ENCODE measurements around the gene SERPINH1.

DNA sequence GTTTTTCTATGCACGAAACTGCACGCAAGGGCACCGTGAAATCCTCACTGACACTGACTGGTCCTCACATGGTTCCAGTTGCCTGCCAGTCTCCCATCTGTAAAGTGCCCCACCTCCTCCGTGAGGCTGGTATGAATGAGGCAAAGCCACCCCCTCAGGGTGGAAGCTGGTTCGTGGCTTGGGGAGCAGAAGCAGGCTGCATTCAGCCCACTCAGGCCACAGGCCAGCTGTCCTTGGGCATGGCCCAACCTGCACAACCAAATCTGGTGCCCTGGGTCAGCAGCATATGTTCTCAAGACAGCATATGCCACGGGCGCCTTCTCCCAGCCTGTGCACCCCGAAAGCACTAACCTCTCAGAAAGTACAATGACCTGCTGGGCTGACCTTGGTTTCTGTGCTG is 29.3 kb downstream of the SERPINH1 start:
- TF ChIP-seq, protein P1, sequence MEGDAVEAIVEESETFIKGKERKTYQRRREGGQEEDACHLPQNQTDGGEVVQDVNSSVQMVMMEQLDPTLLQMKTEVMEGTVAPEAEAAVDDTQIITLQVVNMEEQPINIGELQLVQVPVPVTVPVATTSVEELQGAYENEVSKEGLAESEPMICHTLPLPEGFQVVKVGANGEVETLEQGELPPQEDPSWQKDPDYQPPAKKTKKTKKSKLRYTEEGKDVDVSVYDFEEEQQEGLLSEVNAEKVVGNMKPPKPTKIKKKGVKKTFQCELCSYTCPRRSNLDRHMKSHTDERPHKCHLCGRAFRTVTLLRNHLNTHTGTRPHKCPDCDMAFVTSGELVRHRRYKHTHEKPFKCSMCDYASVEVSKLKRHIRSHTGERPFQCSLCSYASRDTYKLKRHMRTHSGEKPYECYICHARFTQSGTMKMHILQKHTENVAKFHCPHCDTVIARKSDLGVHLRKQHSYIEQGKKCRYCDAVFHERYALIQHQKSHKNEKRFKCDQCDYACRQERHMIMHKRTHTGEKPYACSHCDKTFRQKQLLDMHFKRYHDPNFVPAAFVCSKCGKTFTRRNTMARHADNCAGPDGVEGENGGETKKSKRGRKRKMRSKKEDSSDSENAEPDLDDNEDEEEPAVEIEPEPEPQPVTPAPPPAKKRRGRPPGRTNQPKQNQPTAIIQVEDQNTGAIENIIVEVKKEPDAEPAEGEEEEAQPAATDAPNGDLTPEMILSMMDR (IDR thresholded peaks at IDR 0.05), result no peak
- no peak for TF ChIP-seq POLR2A (IDR thresholded peaks at IDR 0.05)
- no peak for TF ChIP-seq POLR2AphosphoS5 (IDR thresholded peaks at IDR 0.05)
